Activated T-cell treated with anti-CD3 and anti-CD28 coated beads, Interleukin-2, amount 50 U/mL, for 4 hours (primary cell): ENCODE data around the gene CIITA. TPM values are rescaled to one million over a fixed set of nuclear protein-coding genes. Genes with fewer than 3 reads are reported as not detected.
"Not testable (repeated sequence)": the region's sequence is repeated elsewhere in the genome, so short reads cannot be mapped to it uniquely, and the experiment has no call there.

Experiments
- ATAC-seq, 2 donors: fragments of 200-7000 bp; cut with Tn5 transposase; one replicate each; pipeline ENCODE4 v1.10.0; 2021
- DNase-seq: peaks from one replicate; pipeline ENCODE4 v3.0.0-alpha.2; 2020
- H3K27me3 Mint-ChIP-seq: one replicate; pipeline ENCODE4 v1.8.0; 2021; ENCODE audit warnings: low read depth, mixed read lengths
- H3K36me3 Mint-ChIP-seq: one replicate; pipeline ENCODE4 v1.8.0; 2022; ENCODE audit warnings: mixed read lengths; ENCODE audit not compliant: insufficient read depth
- H3K4me1 Mint-ChIP-seq: one replicate; pipeline ENCODE4 v1.8.0; 2021; ENCODE audit warnings: low read depth, mixed read lengths
- H3K4me3 Mint-ChIP-seq: one replicate; pipeline ENCODE4 v1.8.0; 2021; ENCODE audit warnings: mild to moderate bottlenecking, moderate library complexity, mixed read lengths
- H3K9me3 Mint-ChIP-seq: one replicate; pipeline ENCODE4 v1.8.0; 2021; ENCODE audit warnings: mixed read lengths
- total RNA-seq, 3 donors: library from RNA; stranded (reverse); gene quantifications; one replicate each; pipeline ENCODE4 v1.2.1, GENCODE V29; 2021

CIITA gene
- total RNA-seq, 3 donors from 2014 or later = 2.4 to 3.6 (median 2.5) TPM

DNA sequence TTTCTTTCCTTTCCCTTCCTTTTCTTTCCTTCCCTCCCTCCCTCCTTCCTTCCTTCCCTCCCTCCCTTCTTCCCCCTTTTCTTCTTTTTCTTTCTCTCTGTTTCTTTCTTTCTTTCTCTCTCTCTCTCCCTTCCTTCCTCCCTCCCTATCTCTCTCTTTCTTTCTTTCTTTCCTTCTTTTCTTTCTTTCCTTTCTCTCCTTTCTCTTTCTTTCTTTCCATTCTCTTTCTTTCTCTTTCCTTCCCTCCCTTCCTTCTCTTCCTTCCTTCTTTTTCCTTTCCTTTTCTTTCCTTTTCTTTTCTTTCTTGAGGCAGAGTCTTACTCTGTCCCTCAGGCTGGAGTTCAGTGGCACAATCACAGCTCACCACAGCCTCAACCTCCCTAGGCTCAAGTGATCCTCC is 34.3 kb downstream of the CIITA start:
- Mint-ChIP-seq H3K27me3 (no peaks in the 10 kb centered on the region), H3K9me3 (no peaks in the 10 kb centered on the region), H3K4me1 (peaks cover 8% of the 10 kb centered on the region), H3K4me3 (no peak overlapping the region), H3K36me3 (peaks cover 2% of the 10 kb centered on the region)
- DNase-seq (no peak), ATAC-seq (no peak)

DNA sequence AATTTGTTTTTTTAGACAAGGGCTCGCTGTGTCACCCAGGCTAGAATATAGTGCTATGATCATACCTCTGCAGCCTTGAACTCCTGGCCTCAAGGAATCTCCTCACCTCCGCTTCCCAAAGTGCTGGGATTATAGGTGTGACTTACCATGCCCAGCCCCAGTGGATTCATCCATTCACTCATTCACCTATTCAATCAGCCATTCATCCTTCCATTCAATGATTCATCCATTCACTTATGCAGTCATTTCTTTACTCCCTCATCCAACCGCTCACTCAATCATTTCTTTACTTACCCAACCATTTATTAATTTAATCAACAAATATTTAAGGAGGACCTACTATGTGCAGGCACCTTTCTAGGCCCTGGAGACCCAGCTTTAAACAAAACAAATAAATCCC is 39.5 kb downstream of the CIITA start:
- Mint-ChIP-seq H3K27me3 (no peaks in the 10 kb centered on the region), H3K4me1 (peaks cover 16% of the 10 kb centered on the region)
- no peak for ATAC-seq

DNA sequence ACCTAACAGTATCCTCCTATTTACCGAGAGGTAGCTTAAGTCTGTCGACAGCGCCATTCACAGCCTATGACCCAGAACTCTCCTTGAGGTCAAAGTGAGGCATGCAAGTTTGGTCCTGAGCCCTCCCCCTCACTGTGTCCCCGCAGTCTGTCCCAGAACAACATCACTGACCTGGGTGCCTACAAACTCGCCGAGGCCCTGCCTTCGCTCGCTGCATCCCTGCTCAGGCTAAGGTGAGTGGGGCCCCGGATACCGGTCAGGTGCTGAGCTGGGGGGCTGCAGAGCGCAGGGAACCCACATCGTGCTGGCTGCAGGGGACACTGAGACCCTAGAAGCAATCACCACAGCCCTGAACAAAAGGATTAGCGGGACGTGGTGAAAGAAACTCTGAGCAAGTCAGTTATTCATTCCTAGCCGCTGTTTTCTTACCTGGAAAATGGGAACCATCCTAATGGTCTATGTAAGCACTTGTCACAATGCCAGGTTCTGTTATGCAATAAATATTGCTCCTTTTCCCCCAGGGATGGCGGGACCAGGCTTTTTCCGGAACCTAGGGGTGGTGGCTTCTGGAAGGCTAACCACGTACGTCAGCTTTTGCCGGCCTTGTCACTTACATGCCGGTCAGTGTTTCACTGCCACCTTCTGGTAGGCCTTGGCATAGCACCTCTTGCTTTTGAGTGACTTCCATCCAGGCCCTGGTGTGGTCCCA is 41.4 kb downstream of the CIITA start:
- DNase-seq (peak; percentile 74), ATAC-seq (peak; percentile 68 to 78)
- Mint-ChIP-seq H3K9me3 (no peaks in the 10 kb centered on the region), H3K27me3 (no peaks in the 10 kb centered on the region), H3K4me1 (peaks cover 16% of the 10 kb centered on the region), H3K36me3 (peaks cover 2% of the 10 kb centered on the region), H3K4me3 (no peak overlapping the region)

More for the DNA sequence above, 39.5 kb downstream of the CIITA start:
- Mint-ChIP-seq H3K36me3 (no peaks in the 10 kb centered on the region), H3K4me3 (no peak overlapping the region), H3K9me3 (no peaks in the 10 kb centered on the region)
- no peak for DNase-seq

DNA sequence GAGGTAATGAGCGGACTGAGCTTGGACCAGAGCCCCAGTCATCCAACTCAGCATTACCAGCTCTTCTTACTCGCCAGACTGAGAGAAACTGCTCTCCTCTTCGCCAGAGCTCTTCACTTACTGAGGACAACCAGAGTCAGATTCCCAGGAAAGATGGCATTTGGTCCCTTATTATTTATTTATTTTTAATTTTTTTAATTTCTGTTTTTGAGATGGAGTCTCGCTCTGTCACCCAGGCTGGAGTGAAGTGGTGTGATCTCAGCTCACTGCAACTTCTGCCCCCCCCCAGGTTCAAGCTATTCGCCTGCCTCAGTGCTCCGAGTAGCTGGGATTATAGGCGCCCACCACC is 42.0 kb downstream of the CIITA start:
- H3K36me3 Mint-ChIP-seq = peaks cover 2% of the 10 kb centered on the region
- no peaks in the 10 kb centered on the region for H3K9me3 Mint-ChIP-seq
- no peaks in the 10 kb centered on the region for H3K27me3 Mint-ChIP-seq
- no peak overlapping the region for H3K4me3 Mint-ChIP-seq
- DNase-seq (no peak), ATAC-seq (no peak)
- H3K4me1 Mint-ChIP-seq = peaks cover 16% of the 10 kb centered on the region

DNA sequence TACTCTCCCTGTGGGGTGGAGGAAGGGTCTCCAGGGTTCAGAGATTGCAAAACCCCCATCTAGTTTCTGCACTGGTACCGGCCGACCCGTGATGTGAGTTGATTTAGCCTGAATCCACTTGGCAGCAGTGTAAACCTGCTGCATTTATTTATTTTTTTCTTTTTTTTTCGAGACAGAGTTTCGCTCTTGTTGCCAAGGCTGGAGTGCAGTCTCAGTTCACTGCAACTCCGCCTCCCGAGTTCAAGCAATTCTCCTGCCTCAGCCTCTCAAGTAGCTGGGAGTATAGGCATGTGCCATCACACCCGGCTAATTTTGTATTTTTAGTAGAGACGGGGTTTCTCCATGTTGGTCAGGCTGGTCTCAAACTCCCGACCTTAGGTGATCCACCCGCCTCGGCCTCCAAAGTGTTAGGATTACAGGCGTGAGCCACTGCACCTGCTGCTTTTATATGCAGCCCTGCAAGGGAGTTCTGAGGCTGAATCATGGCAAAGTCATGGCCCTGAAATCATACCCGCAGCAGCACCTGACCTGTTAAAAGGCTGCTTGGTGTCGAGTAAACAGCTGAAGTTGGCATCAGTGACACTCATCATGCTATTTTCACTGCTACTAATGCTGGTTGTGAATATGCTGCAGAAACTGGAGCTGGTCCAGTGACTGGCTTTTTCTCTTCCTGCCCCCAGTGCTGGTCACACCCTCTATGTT is 43.9 kb downstream of the CIITA start:
- no peak for DNase-seq
- H3K4me3 Mint-ChIP-seq = no peak overlapping the region
- H3K4me1 Mint-ChIP-seq = peaks cover 11% of the 10 kb centered on the region
- H3K27me3 Mint-ChIP-seq = no peaks in the 10 kb centered on the region
- H3K36me3 Mint-ChIP-seq = peaks cover 11% of the 10 kb centered on the region
- H3K9me3 Mint-ChIP-seq = no peaks in the 10 kb centered on the region
- ATAC-seq = no peak

DNA sequence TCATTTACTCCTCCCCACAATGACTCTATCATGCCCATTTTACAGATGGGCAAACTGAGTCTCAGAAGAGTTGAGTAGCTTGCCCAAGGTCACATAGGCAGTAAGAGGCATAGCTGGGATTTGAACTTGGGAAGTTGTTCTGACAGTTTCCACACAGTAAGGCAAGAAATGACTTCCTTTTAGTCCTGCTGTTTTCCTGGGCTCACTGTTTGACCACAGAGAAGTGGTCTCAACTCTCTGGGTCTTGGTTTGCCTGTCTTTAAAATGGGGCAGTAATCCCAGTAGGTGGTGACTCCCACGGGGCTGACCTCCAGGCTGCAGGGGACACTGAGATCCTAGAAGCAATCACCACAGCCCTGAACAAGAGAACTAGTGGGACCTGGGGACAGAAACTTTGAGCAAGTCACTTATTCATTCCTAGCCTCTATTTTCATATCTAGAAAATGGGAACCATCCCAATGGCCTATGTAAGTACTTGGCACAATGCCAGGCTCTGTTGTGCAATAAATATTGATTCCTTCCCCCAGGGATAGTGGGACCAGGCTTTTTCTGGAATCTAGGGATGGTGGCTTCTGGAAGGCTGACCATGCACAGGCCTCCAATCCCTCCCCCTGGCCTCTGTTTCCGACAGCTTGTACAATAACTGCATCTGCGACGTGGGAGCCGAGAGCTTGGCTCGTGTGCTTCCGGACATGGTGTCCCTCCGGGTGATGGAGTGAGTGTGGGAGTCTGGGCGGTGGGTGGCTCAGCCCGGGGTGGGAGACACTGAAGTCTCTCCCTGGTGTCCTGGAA is 44.7 kb downstream of the CIITA start:
- ATAC-seq (no peak), DNase-seq (no peak)
- Mint-ChIP-seq H3K4me3 (no peak overlapping the region), H3K27me3 (no peaks in the 10 kb centered on the region), H3K9me3 (no peaks in the 10 kb centered on the region), H3K4me1 (peaks cover 5% of the 10 kb centered on the region), H3K36me3 (peaks cover 11% of the 10 kb centered on the region)

DNA sequence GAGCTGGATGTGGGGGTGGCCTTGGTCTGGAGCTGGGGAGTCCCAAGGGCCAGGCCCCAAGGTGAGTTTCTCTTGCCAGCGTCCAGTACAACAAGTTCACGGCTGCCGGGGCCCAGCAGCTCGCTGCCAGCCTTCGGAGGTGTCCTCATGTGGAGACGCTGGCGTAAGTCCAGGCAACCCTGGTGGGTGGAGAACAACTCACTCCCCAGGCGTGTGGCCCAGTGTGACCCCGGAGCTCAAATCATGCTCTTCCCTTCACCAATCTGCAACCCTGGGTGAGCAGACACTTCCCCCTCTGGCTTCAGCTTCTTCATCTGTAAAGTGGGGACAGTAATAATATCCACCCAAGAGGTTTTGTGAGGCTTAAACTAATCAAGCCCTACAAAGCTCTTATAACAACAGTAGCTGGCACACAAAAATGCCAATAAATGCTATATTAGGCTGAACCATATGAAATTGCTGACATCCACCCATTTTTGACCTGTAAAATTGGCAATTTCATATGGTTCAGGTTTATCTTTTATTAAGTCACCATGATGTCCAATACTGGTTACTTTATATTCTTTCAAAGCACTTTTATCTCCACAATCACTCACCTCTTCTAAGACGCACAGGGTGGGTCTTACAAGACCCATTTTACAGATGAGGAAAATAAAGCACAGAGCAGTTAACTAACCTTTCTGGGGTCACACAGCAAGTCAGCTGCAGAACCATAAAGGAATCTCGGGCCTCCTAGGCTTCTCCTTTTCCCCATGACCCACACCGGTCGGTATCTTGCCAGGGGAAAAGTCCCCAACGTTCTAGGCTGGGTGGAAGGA is 45.5 kb downstream of the CIITA start:
- peaks cover 13% of the 10 kb centered on the region for H3K36me3 Mint-ChIP-seq
- no peaks in the 10 kb centered on the region for H3K9me3 Mint-ChIP-seq
- DNase-seq (no peak), ATAC-seq (no peak)
- peaks cover 4% of the 10 kb centered on the region for H3K4me1 Mint-ChIP-seq
- H3K27me3 Mint-ChIP-seq = no peaks in the 10 kb centered on the region
- H3K4me3 Mint-ChIP-seq = no peak overlapping the region

DNA sequence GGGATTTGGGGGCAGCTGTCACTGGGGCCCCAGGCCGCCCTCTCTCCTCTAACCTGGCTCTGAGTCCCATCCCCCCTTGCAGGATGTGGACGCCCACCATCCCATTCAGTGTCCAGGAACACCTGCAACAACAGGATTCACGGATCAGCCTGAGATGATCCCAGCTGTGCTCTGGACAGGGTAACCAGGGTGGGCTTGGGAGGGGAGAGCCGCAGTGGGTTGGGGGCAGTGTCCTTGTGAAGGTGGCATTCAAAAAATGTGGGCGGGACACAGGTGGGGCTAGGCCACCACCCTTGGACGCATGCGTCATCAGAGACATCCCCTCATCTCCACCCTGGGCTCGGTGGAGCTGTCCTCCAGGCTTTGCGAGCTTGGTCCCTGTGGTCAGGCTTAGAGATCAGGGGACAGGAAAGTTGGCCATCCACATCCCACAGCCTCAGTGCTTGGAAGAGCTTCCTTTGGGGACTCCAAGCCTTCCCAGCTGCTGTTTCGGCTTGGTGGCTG is 46.2 kb downstream of the CIITA start:
- H3K9me3 Mint-ChIP-seq = no peaks in the 10 kb centered on the region

DNA sequence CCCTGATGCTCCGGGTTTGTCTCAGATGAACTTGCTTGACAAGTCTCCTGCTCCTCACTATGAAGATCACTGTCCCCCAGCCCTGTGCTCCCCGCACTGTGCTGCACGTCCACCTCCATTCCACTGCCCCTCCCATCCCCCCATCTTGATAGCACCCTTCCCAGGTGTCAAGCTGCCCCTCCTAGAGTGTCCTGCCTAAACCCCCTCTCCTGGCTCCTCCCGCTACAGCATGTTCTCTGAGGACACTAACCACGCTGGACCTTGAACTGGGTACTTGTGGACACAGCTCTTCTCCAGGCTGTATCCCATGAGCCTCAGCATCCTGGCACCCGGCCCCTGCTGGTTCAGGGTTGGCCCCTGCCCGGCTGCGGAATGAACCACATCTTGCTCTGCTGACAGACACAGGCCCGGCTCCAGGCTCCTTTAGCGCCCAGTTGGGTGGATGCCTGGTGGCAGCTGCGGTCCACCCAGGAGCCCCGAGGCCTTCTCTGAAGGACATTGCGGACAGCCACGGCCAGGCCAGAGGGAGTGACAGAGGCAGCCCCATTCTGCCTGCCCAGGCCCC is 46.7 kb downstream of the CIITA start:
- H3K4me3 Mint-ChIP-seq = no peak overlapping the region
- ATAC-seq (no peak), DNase-seq (no peak)
- no peaks in the 10 kb centered on the region for H3K9me3 Mint-ChIP-seq
- peaks cover 2% of the 10 kb centered on the region for H3K4me1 Mint-ChIP-seq
- no peaks in the 10 kb centered on the region for H3K27me3 Mint-ChIP-seq
- peaks cover 20% of the 10 kb centered on the region for H3K36me3 Mint-ChIP-seq

More for the DNA sequence above, 46.2 kb downstream of the CIITA start:
- DNase-seq (no peak), ATAC-seq (no peak)
- H3K27me3 Mint-ChIP-seq = no peaks in the 10 kb centered on the region
- no peak overlapping the region for H3K4me3 Mint-ChIP-seq
- H3K36me3 Mint-ChIP-seq = peaks cover 20% of the 10 kb centered on the region
- H3K4me1 Mint-ChIP-seq = peaks cover 4% of the 10 kb centered on the region

DNA sequence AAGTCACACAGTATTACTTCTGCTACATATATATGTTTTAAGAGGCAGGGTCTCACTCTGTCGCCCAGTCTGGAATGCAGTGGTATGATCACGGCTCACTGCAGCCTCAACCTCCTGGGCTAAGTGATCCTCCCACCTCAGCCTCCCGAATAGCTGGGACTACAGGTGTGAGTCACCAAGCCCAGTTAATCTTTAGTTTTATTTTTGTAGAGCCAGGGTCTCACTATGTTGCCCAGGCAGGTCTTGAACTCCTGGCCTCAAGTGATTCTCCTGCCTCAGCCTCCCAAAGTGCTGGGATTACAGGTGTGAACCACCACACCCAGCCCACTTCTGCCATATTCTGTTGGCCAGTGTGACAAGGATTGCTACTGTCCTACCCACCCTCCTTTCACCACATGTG is 48.3 kb downstream of the CIITA start:
- not testable (repeated sequence) for H3K27me3 Mint-ChIP-seq, H3K9me3 Mint-ChIP-seq, H3K4me1 Mint-ChIP-seq, DNase-seq, ATAC-seq, H3K4me3 Mint-ChIP-seq
- peaks cover 24% of the 10 kb centered on the region for H3K36me3 Mint-ChIP-seq

DNA sequence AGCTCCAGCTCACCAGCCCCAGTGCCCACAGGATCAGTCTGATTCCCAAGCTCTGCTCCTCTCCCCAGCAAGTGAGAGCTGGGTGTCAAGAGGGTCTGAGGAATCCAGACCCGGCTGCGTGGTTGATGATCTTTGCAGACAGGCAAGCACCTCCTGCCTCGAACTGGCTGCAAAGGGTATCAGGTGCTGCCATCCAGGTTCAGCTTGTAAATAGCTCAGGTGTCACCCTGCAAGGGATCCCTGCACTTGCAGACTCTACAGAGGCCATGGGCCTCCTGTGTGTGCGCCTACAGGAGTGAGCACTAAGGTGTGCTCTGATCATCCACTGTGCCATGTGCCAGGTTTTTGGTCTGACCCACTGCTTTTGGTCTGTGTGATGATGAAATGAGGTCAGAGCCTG is 49.1 kb downstream of the CIITA start:
- H3K36me3 Mint-ChIP-seq = peaks cover 24% of the 10 kb centered on the region
- ATAC-seq = no peak

DNA sequence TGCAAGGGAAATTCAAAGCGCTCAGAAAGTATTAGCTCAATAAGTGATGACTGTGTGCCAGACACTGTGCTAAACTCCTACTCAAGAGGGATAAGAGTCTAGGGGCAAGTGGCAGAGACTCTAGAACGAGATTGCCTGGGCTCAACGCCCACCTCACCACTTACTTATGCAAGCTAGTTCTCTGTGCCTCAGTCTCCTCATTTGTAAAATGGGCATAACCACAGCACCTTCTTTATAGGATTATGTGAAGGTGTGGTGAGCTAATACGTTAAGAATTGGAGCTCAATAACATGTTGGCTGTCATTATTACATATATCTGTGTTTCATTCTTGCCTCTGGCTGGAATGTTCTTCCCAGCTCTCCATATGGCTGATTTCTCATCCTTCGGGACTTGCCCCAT is 49.9 kb downstream of the CIITA start:
- H3K4me1 Mint-ChIP-seq = peaks cover 3% of the 10 kb centered on the region

More for the DNA sequence above, 49.1 kb downstream of the CIITA start:
- no peak for DNase-seq
- no peaks in the 10 kb centered on the region for H3K27me3 Mint-ChIP-seq
- peaks cover 3% of the 10 kb centered on the region for H3K4me1 Mint-ChIP-seq
- no peak overlapping the region for H3K4me3 Mint-ChIP-seq
- no peaks in the 10 kb centered on the region for H3K9me3 Mint-ChIP-seq

DNA sequence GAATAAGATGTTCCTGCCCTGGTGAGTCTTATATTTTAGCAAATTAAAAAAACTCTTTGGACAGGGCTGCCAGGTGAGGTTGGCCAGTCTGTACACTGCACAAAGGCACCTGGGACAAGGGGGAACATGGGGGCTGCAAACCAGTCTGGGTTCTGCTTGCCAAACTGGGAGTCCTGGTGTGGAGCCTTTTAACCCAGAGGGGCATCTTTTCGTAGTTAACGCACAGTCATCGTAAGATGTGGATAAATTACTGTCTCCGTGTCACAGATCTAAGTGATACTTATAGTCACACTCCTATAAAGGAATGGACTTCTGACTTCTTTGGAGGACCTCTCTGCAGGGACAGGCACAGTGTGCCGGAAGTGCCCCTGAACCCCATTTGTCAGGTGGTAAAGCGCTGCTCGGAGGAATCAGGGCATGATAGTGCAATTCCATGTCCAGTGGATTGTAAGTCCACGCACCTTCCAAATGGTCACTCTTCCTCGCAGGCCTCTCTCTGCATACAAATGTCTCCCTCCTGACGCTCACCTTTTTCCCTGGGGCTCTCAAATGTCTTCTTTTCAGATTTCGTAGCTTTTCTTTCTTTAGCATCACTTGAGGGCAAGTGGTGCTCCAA is 50.6 kb downstream of the CIITA start:
- DNase-seq (no peak), ATAC-seq (no peak)
- peaks cover 3% of the 10 kb centered on the region for H3K4me1 Mint-ChIP-seq
- H3K36me3 Mint-ChIP-seq = peaks cover 21% of the 10 kb centered on the region
- no peaks in the 10 kb centered on the region for H3K27me3 Mint-ChIP-seq
- H3K9me3 Mint-ChIP-seq = no peaks in the 10 kb centered on the region
- no peak overlapping the region for H3K4me3 Mint-ChIP-seq

More for the DNA sequence above, 49.9 kb downstream of the CIITA start:
- DNase-seq = no peak
- peaks cover 24% of the 10 kb centered on the region for H3K36me3 Mint-ChIP-seq
- ATAC-seq = no peak
- no peak overlapping the region for H3K4me3 Mint-ChIP-seq
- no peaks in the 10 kb centered on the region for H3K27me3 Mint-ChIP-seq
- H3K9me3 Mint-ChIP-seq = no peaks in the 10 kb centered on the region
